Measurements from ENCODE around the gene NCAPD2.

NCAPD2 gene

GRCh38 chr12:6520186-6520585 lies 26.3 kb downstream of the NCAPD2 start:
- TF ChIP-seq, protein P1, sequence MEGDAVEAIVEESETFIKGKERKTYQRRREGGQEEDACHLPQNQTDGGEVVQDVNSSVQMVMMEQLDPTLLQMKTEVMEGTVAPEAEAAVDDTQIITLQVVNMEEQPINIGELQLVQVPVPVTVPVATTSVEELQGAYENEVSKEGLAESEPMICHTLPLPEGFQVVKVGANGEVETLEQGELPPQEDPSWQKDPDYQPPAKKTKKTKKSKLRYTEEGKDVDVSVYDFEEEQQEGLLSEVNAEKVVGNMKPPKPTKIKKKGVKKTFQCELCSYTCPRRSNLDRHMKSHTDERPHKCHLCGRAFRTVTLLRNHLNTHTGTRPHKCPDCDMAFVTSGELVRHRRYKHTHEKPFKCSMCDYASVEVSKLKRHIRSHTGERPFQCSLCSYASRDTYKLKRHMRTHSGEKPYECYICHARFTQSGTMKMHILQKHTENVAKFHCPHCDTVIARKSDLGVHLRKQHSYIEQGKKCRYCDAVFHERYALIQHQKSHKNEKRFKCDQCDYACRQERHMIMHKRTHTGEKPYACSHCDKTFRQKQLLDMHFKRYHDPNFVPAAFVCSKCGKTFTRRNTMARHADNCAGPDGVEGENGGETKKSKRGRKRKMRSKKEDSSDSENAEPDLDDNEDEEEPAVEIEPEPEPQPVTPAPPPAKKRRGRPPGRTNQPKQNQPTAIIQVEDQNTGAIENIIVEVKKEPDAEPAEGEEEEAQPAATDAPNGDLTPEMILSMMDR (IDR thresholded peaks at IDR 0.05; ENCODE audit: low read depth, low read length) = no peak
- TF ChIP-seq MYC (IDR thresholded peaks at IDR 0.05; ENCODE audit: low read depth, low read length) (no peak), MAX (IDR thresholded peaks at IDR 0.05; ENCODE audit: low read depth, low read length) (no peak), POLR2A (IDR thresholded peaks at IDR 0.05; ENCODE audit: extremely low read depth, insufficient read length) (no peak)
- H3K4me3 ChIP-seq (ENCODE audit: low read depth, low read length) = no peak overlapping the region
- DNase-seq (ENCODE audit: low read depth) = no peak

- TF ChIP-seq POLR2A (IDR thresholded peaks at IDR 0.05; ENCODE audit: extremely low read depth, insufficient read length) (no peak), MAX (IDR thresholded peaks at IDR 0.05; ENCODE audit: low read depth, low read length) (no peak), MYC (IDR thresholded peaks at IDR 0.05; ENCODE audit: low read depth, low read length) (no peak)
- TF ChIP-seq, protein P1 (IDR thresholded peaks at IDR 0.05; ENCODE audit: low read depth, low read length) = no peak
- DNase-seq (ENCODE audit: low read depth) = no peak
- no peak overlapping the region for H3K4me3 ChIP-seq (ENCODE audit: low read depth, low read length)
Measured at GRCh38 chr12:6522193-6522592, 28.3 kb downstream of the NCAPD2 start.

- no peak for DNase-seq (ENCODE audit: low read depth)
- TF ChIP-seq POLR2A (IDR thresholded peaks at IDR 0.05; ENCODE audit: extremely low read depth, insufficient read length) (no peak), MYC (IDR thresholded peaks at IDR 0.05; ENCODE audit: low read depth, low read length) (no peak), MAX (IDR thresholded peaks at IDR 0.05; ENCODE audit: low read depth, low read length) (no peak)
- TF ChIP-seq, protein P1 (IDR thresholded peaks at IDR 0.05; ENCODE audit: low read depth, low read length) = no peak
- H3K4me3 ChIP-seq (ENCODE audit: low read depth, low read length) = no peak overlapping the region
Measured at GRCh38 chr12:6523708-6524107, 29.8 kb downstream of the NCAPD2 start.

DNA sequence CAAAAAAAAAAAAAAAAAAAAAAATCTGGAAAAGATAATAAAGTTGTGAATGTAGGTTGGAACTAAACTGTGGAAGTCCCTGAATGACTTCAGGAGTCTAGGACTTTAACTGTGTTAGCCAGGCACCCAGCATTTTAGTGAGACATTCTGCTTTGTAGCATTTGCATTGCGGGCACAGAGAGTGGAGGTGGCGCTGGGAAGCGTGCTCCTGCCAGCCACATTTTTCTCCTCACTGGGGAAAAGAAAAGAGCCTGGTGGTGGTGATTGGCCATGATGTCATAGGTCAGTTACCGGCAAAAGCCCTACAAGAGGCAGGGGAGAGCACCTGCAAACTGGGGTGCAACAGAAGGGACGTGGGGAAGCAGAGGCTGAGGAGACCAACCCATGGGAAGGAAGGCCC lies 30.7 kb downstream of the NCAPD2 start:
- DNase-seq (ENCODE audit: low read depth) = no peak
- no peak overlapping the region for H3K4me3 ChIP-seq (ENCODE audit: low read depth, low read length)
- TF ChIP-seq, protein P1 (IDR thresholded peaks at IDR 0.05; ENCODE audit: low read depth, low read length) = no peak
- TF ChIP-seq MAX (IDR thresholded peaks at IDR 0.05; ENCODE audit: low read depth, low read length) = no peak
- no peak for TF ChIP-seq POLR2A (IDR thresholded peaks at IDR 0.05; ENCODE audit: extremely low read depth, insufficient read length)
- no peak for TF ChIP-seq MYC (IDR thresholded peaks at IDR 0.05; ENCODE audit: low read depth, low read length)

- H3K4me3 ChIP-seq (ENCODE audit: low read depth, low read length) = no peak overlapping the region
- no peak for DNase-seq (ENCODE audit: low read depth)
- TF ChIP-seq, protein P1 (IDR thresholded peaks at IDR 0.05; ENCODE audit: low read depth, low read length) = no peak
- TF ChIP-seq POLR2A (IDR thresholded peaks at IDR 0.05; ENCODE audit: extremely low read depth, insufficient read length) (no peak), MAX (IDR thresholded peaks at IDR 0.05; ENCODE audit: low read depth, low read length) (no peak)
Measured at GRCh38 chr12:6526201-6526600, 32.3 kb downstream of the NCAPD2 start.
